Mucosa of stomach (tissue), 1 donor: ENCODE measurements around the gene TMEM235.
"Not testable (repeated sequence)": the region's sequence is repeated elsewhere in the genome, so short reads cannot be mapped to it uniquely, and the experiment has no call there.

ENCODE experiments used
- H3K27me3 ChIP-seq: one replicate; pipeline ENCODE4 v1.7.0; 2013; ENCODE audit warnings: mild to moderate bottlenecking, low read length; ENCODE audit not compliant: control insufficient read depth, insufficient read depth
- H3K36me3 ChIP-seq: one replicate; pipeline ENCODE4 v1.7.0; 2013; ENCODE audit warnings: low read length; ENCODE audit not compliant: control insufficient read depth, insufficient read depth
- H3K4me1 ChIP-seq: one replicate; pipeline ENCODE4 v1.7.0; 2013; ENCODE audit warnings: mild to moderate bottlenecking, low read length; ENCODE audit not compliant: control insufficient read depth, insufficient read depth
- H3K4me3 ChIP-seq: one replicate; pipeline ENCODE4 v1.7.0; 2013; ENCODE audit warnings: low read length
- H3K9ac ChIP-seq: one replicate; pipeline ENCODE4 v1.7.0; 2013; ENCODE audit warnings: mild to moderate bottlenecking, low read length, moderate library complexity
- H3K9me3 ChIP-seq: one replicate; pipeline ENCODE4 v1.7.0; 2013; ENCODE audit warnings: mild to moderate bottlenecking, low read length, moderate library complexity; ENCODE audit not compliant: control insufficient read depth
- donor health status: Pancreatic carcinoma.

The TMEM235 gene

DNA sequence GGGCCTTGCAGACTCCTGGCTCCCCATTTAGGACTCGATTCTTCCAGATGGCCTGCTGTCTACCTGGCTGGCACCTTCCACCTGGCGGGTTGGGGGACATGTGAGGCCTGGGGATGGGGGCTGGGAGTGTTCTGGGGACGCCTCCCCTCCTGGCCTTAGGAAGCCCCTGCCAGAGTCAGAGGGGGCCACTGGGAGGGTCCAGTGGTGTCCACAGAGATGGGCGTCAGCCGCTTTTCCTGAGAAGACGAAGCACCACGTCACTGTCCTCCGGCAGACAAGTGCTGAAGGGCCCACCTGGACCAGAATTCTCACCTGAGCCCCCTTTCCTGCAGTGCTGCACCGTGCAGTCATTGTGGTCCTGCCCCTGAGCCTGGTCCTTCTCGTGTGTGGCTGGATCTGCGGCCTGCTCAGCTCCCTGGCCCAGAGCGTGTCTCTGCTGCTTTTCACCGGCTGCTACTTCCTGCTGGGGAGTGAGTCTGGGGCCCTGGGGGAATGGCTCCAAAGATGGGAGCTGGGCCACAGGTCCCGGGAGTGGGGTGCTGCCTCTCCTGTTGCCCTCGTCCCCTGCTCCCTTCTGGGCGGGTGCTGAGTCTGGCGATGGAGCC lies 2.9 kb downstream of the TMEM235 start:
- Histone ChIP-seq H3K9me3 (no peaks in the 10 kb centered on the region), H3K4me1 (no peaks in the 10 kb centered on the region), H3K4me3 (no peak overlapping the region), H3K9ac (no peak overlapping the region), H3K27me3 (peaks cover 33% of the 10 kb centered on the region), H3K36me3 (no peaks in the 10 kb centered on the region)

DNA sequence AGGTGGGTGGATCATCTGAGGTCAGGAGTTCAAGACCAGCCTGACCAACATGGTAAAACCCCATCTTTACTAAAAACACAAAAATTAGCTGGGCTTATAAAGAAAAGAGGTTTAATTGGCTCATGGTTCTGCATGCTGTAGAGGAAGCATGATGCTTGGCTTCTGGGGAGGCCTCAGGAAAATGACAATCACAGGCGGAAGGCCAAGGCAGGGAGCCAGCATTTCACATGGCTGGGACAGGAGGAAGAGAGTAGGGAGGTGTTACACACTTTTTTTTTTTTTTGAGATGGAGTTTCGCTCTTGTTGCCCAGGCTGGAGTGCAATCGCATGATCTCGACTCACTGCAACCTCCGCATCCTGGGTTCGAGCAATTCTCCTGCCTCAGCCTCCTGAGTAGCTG lies 3.6 kb downstream of the TMEM235 start:
- not testable (repeated sequence) for H3K4me3 ChIP-seq, H3K36me3 ChIP-seq, H3K4me1 ChIP-seq, H3K9ac ChIP-seq, H3K9me3 ChIP-seq
- H3K27me3 ChIP-seq = peaks cover 31% of the 10 kb centered on the region

DNA sequence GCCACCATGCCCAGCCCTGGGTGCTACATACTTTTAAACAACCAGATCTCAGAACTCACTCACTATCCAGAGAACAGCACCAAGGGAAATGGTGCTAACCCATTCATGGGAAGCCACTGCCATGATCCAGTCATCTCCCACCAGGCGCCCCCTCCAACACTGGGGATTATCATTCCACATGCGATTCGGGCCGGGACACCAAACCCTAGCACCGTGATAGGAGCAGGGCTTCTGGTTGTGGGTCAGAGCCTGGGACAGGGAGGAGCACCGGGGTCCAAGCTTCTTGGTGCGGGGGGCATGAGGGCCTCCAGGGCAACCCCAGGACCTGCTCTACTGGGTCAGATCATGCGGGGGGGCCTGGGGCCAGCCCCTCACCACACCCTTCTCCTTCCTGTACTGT lies 4.5 kb downstream of the TMEM235 start:
- Histone ChIP-seq H3K9ac (no peak overlapping the region), H3K36me3 (no peaks in the 10 kb centered on the region), H3K4me3 (no peak overlapping the region), H3K4me1 (no peaks in the 10 kb centered on the region), H3K27me3 (peaks cover 23% of the 10 kb centered on the region), H3K9me3 (no peaks in the 10 kb centered on the region)

DNA sequence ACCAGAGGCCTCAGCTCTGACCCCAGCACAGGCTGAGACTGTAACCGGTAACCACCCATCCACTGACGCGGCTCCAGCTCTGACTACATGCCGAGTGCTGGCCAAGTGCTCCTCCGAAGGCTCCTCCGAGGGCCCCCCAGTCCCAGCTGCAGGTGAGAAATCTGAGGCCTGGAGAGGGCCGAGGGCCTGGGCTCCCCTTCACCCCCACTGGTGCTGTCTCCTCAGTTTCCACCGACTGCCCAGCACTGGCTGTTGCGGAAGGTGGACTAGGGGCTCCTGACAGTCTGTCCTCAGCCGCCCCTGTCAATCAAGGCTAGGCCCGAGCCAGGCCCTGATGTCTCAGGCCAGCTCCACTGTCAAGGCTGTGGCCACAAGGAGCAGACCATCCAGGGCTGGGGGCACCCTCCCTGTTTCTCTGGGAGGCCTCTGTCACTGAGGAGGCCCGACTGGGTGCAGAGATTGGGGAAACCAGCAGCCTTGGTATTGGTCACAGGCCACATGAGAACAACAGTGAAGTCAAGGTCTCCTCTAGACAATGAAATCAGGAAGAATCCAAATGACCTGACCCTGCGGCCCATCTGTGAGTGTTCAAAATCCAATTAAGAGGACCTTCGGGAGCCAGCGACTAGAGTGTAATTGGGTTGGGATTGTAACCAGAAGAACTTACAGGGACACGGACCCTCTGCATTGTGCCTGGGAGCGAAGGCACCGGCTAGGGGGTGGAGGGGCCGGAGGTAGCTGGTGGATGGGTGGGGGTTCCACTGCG lies 5.1 kb downstream of the TMEM235 start:
- no peak overlapping the region for H3K9ac ChIP-seq
- H3K27me3 ChIP-seq = peaks cover 16% of the 10 kb centered on the region
- H3K4me3 ChIP-seq = no peak overlapping the region
- no peaks in the 10 kb centered on the region for H3K9me3 ChIP-seq
- no peaks in the 10 kb centered on the region for H3K36me3 ChIP-seq
- no peaks in the 10 kb centered on the region for H3K4me1 ChIP-seq

DNA sequence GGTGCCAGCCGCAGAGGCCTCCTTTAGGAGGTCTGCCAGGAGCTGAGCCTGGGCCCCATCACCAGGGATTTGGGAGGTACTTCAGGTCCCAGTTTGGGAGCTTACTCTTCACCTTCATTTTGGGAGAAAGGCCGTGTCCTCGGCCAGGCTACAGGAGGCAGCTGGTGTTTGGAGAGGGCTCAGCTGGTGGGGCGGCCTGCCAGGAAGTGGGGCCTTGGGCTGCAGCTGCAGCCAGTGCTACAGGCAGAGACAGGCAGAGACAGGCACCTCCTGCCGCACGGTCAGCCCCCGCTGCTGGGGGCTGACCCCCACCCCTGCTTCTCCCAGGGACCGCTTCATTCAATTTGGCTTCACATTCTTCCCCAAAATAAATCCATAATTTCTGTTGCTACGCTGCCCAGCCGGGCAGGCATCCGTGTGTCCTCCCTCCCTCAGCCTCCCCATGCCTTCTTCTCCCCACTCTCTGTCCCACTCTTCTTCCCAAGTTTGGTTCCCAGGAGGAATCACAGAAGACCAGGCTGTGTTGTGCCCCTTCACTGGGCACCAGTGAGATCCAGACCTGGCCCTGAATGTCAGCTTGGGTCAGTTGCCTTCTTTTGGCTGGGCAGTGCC lies 6.1 kb downstream of the TMEM235 start:
- H3K9ac ChIP-seq = no peak overlapping the region
- peaks cover 9% of the 10 kb centered on the region for H3K27me3 ChIP-seq
- H3K36me3 ChIP-seq = no peaks in the 10 kb centered on the region
- H3K4me1 ChIP-seq = no peaks in the 10 kb centered on the region
- no peak overlapping the region for H3K4me3 ChIP-seq
- no peaks in the 10 kb centered on the region for H3K9me3 ChIP-seq

DNA sequence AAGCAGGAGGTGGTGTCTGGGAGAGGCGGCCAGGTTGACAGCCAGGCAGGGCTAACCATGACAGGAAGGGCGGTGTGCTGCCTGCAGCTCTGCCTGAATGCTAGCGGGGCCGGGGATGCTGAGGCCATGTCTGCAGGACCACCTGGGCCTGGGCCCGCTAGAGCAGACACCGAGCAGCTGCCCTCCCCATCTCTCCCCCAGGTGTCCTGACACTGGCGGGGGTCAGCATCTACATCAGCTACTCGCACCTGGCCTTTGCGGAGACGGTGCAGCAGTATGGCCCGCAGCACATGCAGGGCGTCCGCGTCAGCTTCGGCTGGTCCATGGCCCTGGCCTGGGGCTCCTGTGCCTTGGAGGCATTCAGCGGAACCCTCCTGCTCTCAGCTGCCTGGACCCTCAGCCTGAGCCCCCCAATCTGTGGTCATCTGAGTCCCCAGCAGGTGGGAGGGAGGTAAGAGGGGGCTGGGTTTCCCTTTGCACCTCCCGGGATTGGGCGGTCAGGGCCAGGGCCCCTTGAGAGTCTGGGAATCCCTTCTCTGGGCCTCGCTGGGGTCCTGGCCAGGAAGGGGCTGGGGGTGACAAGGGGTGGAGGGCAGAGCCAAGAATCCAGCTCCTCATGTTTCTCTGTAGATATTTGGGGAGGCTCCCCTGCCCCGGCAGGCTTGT lies 7.5 kb downstream of the TMEM235 start:
- Histone ChIP-seq H3K9ac (no peak overlapping the region), H3K27me3 (peaks cover 2% of the 10 kb centered on the region), H3K4me3 (no peak overlapping the region), H3K4me1 (no peaks in the 10 kb centered on the region), H3K9me3 (no peaks in the 10 kb centered on the region), H3K36me3 (no peaks in the 10 kb centered on the region)

DNA sequence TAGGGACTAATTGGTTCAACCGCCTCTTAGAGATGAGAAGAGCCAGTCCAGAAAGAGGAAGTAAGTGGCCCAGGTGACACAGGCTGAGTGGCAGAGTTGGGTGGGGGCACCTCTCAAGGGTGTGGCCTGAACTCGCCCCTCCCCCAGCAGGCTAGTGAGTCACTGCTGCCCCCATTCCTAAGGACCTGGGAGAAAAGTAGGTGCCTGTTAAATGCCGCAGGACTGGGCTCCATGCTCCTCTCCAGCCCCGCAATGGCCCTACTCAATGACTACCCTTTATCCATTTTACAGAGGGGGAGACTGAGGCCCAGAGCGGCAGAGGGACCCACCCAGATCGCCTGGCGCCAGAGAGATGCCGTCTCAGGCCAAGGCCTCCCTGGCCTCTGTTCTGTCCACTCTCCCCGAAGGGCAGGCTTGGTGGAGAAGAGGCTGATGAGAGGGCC lies 8.1 kb downstream of the TMEM235 start:
- Histone ChIP-seq H3K9ac (no peak overlapping the region), H3K4me1 (no peaks in the 10 kb centered on the region), H3K4me3 (no peak overlapping the region), H3K9me3 (no peaks in the 10 kb centered on the region), H3K36me3 (no peaks in the 10 kb centered on the region), H3K27me3 (peaks cover under 1% of the 10 kb centered on the region)

DNA sequence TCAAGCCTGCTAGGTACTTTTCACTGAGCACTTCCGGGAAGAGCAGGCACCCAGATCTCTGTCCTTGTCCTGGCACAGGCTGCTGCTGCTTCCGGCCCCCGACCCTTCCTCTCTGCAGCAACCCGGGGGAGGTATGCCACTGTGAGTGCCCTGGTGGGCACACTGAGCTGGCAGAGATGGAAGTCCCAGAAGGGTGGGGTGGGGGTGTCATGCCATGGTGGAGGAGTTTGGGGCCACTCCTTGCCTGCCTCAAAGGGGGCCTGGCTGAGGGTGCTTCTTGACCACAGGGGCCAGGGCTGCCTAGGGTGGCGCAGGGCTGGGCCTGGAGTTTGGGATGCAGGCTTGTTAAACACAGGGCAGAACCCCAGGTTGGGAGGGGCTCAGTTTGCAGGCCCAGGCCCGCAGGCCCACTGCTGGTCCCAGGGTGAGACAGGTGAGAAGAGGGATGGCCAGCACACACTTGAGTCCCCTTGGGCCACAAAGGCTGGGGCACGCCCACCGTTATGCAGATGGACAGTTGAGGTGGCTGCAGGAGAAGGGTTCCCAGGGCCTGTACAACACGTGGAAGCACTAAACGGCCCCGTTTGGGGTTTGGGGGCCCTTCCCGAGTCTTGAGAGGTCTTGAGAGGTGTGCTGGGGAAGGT lies 8.7 kb downstream of the TMEM235 start:
- Histone ChIP-seq H3K9me3 (no peaks in the 10 kb centered on the region), H3K9ac (no peak overlapping the region), H3K27me3 (no peaks in the 10 kb centered on the region), H3K4me3 (no peak overlapping the region), H3K4me1 (no peaks in the 10 kb centered on the region), H3K36me3 (no peaks in the 10 kb centered on the region)

DNA sequence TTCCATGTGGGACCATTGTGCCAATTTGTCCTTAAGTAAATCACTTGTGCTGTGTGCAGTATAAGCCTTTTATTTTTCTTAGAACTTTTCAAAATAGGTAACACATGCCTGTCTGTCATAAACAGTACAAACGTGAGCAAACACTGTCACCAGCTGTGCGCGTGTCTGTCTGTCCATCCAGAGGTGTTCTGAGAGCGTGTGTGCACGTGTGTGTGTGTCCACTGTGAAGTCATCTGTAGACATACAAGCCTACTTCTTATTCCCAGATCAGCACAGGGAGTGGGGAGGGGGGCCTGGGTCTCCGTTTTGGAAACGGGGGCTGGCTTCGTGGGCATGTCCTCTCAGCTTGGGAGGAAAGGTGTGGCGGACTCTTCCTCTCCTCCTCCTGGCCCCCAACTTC lies 9.4 kb downstream of the TMEM235 start:
- Histone ChIP-seq H3K4me1 (no peaks in the 10 kb centered on the region), H3K4me3 (no peak overlapping the region), H3K9ac (no peak overlapping the region), H3K27me3 (no peaks in the 10 kb centered on the region), H3K36me3 (no peaks in the 10 kb centered on the region), H3K9me3 (no peaks in the 10 kb centered on the region)

DNA sequence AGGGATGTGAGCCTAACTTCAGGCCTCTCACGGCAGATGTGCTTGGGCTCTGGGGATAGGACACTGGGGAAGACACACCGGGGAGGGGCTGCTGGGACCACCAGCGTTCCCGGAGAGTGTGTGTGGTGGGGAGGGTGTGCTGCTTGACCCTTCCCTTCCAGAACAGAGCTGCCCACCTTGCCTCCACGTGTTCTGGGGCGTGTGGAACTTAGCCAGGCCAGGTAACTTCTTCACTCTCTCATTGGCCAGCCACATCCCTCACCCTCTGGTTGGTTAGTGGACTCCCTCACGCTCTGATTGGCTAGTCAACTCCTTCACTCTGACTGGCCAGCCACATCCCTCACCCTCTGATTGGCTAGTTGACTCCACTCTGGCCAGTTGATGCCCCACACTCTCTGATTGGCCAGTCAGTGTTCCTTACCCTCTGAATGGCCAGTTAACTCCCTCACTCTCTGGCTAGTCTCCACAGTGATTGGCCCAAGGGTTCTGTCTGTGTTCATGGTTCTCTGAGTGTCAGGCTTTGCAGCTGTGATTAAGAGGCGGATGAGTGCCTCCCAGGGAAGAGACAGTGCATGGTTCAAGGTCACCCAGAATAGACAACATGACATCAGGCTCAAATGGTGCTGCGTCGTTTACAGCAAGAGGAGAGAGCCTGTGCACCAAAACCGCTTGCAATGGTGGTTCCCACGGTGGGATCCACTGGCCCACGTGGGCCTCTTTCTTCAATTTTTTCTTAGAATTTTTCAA lies 10.0 kb downstream of the TMEM235 start:
- no peak overlapping the region for H3K4me3 ChIP-seq
- no peak overlapping the region for H3K9ac ChIP-seq
- H3K27me3 ChIP-seq = no peaks in the 10 kb centered on the region
- no peaks in the 10 kb centered on the region for H3K4me1 ChIP-seq
- H3K36me3 ChIP-seq = no peaks in the 10 kb centered on the region
- no peaks in the 10 kb centered on the region for H3K9me3 ChIP-seq

DNA sequence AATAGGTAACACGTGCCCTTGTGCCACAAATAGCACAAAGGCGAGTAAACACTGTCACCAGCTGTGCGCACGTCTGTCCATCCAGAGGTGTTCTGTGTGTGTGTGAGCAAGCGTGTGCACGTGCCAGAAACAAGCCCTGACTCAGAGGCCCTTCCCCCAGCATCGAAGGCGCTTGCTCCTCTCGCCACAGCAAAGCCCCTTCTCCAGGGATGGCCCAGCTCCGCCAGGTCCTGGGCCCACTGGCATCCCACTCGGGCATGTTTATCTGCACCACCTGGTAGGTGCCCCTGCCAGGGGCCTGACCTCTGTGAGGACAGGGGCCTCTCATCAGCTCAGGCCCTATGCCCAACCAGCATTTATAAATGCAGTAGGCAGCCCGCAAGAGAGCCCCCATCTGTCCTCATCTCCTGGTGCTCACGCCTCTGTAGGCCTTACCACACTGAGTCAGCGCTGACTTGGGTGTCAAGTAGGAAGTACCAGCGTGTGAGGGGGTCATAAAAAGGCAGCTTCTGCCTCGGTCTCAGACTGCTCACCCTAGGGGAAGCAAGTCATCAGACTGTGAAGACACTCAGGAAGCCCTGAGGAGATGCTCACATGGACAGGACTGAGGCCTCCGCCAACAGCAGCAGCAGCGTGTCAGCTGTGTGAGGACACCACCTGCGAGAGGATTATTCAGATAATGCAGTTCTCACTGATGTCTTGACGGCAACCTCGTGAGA lies 10.8 kb downstream of the TMEM235 start:
- H3K9ac ChIP-seq = no peak overlapping the region
- H3K36me3 ChIP-seq = no peaks in the 10 kb centered on the region
- no peaks in the 10 kb centered on the region for H3K9me3 ChIP-seq
- H3K4me3 ChIP-seq = no peak overlapping the region
- no peaks in the 10 kb centered on the region for H3K4me1 ChIP-seq
- no peaks in the 10 kb centered on the region for H3K27me3 ChIP-seq
